Skeletal muscle tissue (tissue), 4 donors: ENCODE measurements around the gene MALRD1. TPM values are rescaled to one million over a fixed set of nuclear protein-coding genes. Genes with fewer than 3 reads are reported as not detected.

ENCODE experiments used
- H3K27ac ChIP-seq: one replicate; pipeline ENCODE4 v1.7.0; 2013; ENCODE audit warnings: mild to moderate bottlenecking, low read depth, low read length, inconsistent platforms
- H3K27me3 ChIP-seq, 3 donors: one replicate each; pipeline ENCODE4 v1.7.0; 2013; ENCODE audit warnings: low read length in 3 of 3; ENCODE audit not compliant: control insufficient read depth in 3 of 3, insufficient read depth in 3 of 3
- H3K36me3 ChIP-seq, 3 donors: one replicate each; pipeline ENCODE4 v1.7.0; 2013; ENCODE audit warnings: low read length in 3 of 3; ENCODE audit not compliant: control insufficient read depth in 3 of 3, insufficient read depth in 3 of 3
- H3K4me1 ChIP-seq, 3 donors: one replicate each; pipeline ENCODE4 v1.7.0; 2013; ENCODE audit warnings: low read length in 3 of 3, mild to moderate bottlenecking in 3 of 3; ENCODE audit not compliant: control insufficient read depth in 3 of 3, insufficient read depth in 3 of 3
- H3K4me3 ChIP-seq, 3 donors: one replicate each; pipeline ENCODE4 v1.7.0; 2013; ENCODE audit warnings: low read length in 3 of 3
- H3K9ac ChIP-seq, 3 donors: one replicate each; pipeline ENCODE4 v1.7.0; 2013; ENCODE audit warnings: low read length in 3 of 3, mild to moderate bottlenecking in 3 of 3, moderate library complexity in 2 of 3, low read depth in 1 of 3
- H3K9me3 ChIP-seq, 3 donors: one replicate each; pipeline ENCODE4 v1.7.0; 2013; ENCODE audit warnings: low read length in 3 of 3; ENCODE audit not compliant: control insufficient read depth in 3 of 3
- total RNA-seq: library from RNA; depleted of rRNA; stranded (reverse); fragments of >200 nt; gene quantifications from one replicate; pipeline ENCODE4 v1.2.3, GENCODE V29; 2014
- donor health status: Osteomylitis.

MALRD1 gene
- total RNA-seq, 1 donor from 2014 or later = 2.1 TPM

GRCh38 chr10:19385846-19386450 is 337.3 kb downstream of the MALRD1 start:
- Histone ChIP-seq H3K9ac (no peak overlapping the region), H3K27ac (no peak overlapping the region), H3K9me3 (no peaks in the 10 kb centered on the region), H3K36me3 (no peaks in the 10 kb centered on the region), H3K27me3 (no peaks in the 10 kb centered on the region), H3K4me3 (no peak overlapping the region), H3K4me1 (no peaks in the 10 kb centered on the region)

- H3K9ac ChIP-seq = no peak overlapping the region
- no peaks in the 10 kb centered on the region for H3K36me3 ChIP-seq
- no peak overlapping the region for H3K4me3 ChIP-seq
- no peak overlapping the region for H3K27ac ChIP-seq
- H3K4me1 ChIP-seq = no peaks in the 10 kb centered on the region
- no peaks in the 10 kb centered on the region for H3K9me3 ChIP-seq
- H3K27me3 ChIP-seq = no peaks in the 10 kb centered on the region
These were observed 360.3 kb downstream of the MALRD1 start for GRCh38 chr10:19408924-19409323.

- no peak overlapping the region for H3K4me3 ChIP-seq
- H3K36me3 ChIP-seq = no peaks in the 10 kb centered on the region
- no peaks in the 10 kb centered on the region for H3K27me3 ChIP-seq
- H3K9me3 ChIP-seq = no peaks in the 10 kb centered on the region
- H3K27ac ChIP-seq = no peak overlapping the region
- no peak overlapping the region for H3K9ac ChIP-seq
- H3K4me1 ChIP-seq = no peaks in the 10 kb centered on the region
These were observed 362.5 kb downstream of the MALRD1 start for GRCh38 chr10:19411119-19411518.

- Histone ChIP-seq H3K27me3 (no peaks in the 10 kb centered on the region), H3K4me1 (no peaks in the 10 kb centered on the region), H3K4me3 (no peak overlapping the region), H3K9me3 (no peaks in the 10 kb centered on the region), H3K36me3 (no peaks in the 10 kb centered on the region), H3K9ac (no peak overlapping the region), H3K27ac (no peak overlapping the region)
These were observed 363.9 kb downstream of the MALRD1 start for GRCh38 chr10:19412531-19412930.

- H3K9me3 ChIP-seq = no peaks in the 10 kb centered on the region
- H3K36me3 ChIP-seq = no peaks in the 10 kb centered on the region
- no peak overlapping the region for H3K27ac ChIP-seq
- no peaks in the 10 kb centered on the region for H3K4me1 ChIP-seq
- H3K27me3 ChIP-seq = no peaks in the 10 kb centered on the region
- H3K9ac ChIP-seq = no peak overlapping the region
- no peak overlapping the region for H3K4me3 ChIP-seq
These were observed 367.6 kb downstream of the MALRD1 start for GRCh38 chr10:19416164-19416563.

- Histone ChIP-seq H3K27me3 (no peaks in the 10 kb centered on the region), H3K9ac (no peak overlapping the region), H3K4me3 (no peak overlapping the region), H3K9me3 (no peaks in the 10 kb centered on the region), H3K4me1 (no peaks in the 10 kb centered on the region), H3K36me3 (no peaks in the 10 kb centered on the region), H3K27ac (no peak overlapping the region)
These were observed 369.1 kb downstream of the MALRD1 start for GRCh38 chr10:19417740-19418139.

GRCh38 chr10:19421674-19422073 is 373.1 kb downstream of the MALRD1 start:
- no peak overlapping the region for H3K9ac ChIP-seq
- H3K27me3 ChIP-seq = no peaks in the 10 kb centered on the region
- H3K4me1 ChIP-seq = no peaks in the 10 kb centered on the region
- H3K36me3 ChIP-seq = no peaks in the 10 kb centered on the region
- H3K27ac ChIP-seq = no peak overlapping the region
- H3K9me3 ChIP-seq = no peaks in the 10 kb centered on the region
- no peak overlapping the region for H3K4me3 ChIP-seq

- no peaks in the 10 kb centered on the region for H3K36me3 ChIP-seq
- H3K27me3 ChIP-seq = no peaks in the 10 kb centered on the region
- no peak overlapping the region for H3K9ac ChIP-seq
- no peaks in the 10 kb centered on the region for H3K9me3 ChIP-seq
- no peaks in the 10 kb centered on the region for H3K4me1 ChIP-seq
- no peak overlapping the region for H3K4me3 ChIP-seq
- no peak overlapping the region for H3K27ac ChIP-seq
These were observed 377.4 kb downstream of the MALRD1 start for GRCh38 chr10:19426034-19426433.

GRCh38 chr10:19431622-19432351 is 383.2 kb downstream of the MALRD1 start:
- H3K4me3 ChIP-seq = no peak overlapping the region
- no peaks in the 10 kb centered on the region for H3K36me3 ChIP-seq
- H3K27ac ChIP-seq = no peak overlapping the region
- H3K27me3 ChIP-seq = no peaks in the 10 kb centered on the region
- H3K9ac ChIP-seq = no peak overlapping the region
- H3K9me3 ChIP-seq = no peaks in the 10 kb centered on the region
- H3K4me1 ChIP-seq = no peaks in the 10 kb centered on the region

GRCh38 chr10:19449860-19450259 is 401.3 kb downstream of the MALRD1 start:
- H3K4me1 ChIP-seq = no peaks in the 10 kb centered on the region
- no peaks in the 10 kb centered on the region for H3K36me3 ChIP-seq
- H3K4me3 ChIP-seq = no peak overlapping the region
- H3K27ac ChIP-seq = no peak overlapping the region
- H3K27me3 ChIP-seq = no peaks in the 10 kb centered on the region
- no peak overlapping the region for H3K9ac ChIP-seq
- no peaks in the 10 kb centered on the region for H3K9me3 ChIP-seq
